A549 (cell line): ENCODE data around the gene NEK5. TPM values are rescaled to one million over a fixed set of nuclear protein-coding genes. Genes with fewer than 3 reads are reported as not detected.

Experiments
- ATAC-seq, 2 experiments: fragments of 200-7000 bp in 1 of 2; fragments of >200 bp in 1 of 2; cut with Nextera tagmentation in 1 of 2; cut with Tn5 transposase in 1 of 2; 3 replicates each; pipeline versions ENCODE4 v1.8.0 to v1.9.1; 2018 to 2020; ENCODE audit warnings: mild to moderate bottlenecking in 1 of 2, moderate library complexity in 1 of 2
- CTCF ChIA-PET: fragments of 300-600 bp; sonication (Branson Sonifier 250); formaldehyde crosslinking; extraction: SDS; loops from one replicate; lab custom pipeline; 2021; ENCODE audit warnings: antibody characterized with exemption, inconsistent platforms; lab: Yijun Ruan, JAX
- POLR2A ChIA-PET: fragments of 350-600 bp; formaldehyde crosslinking; extraction: SDS; loops from one replicate; lab custom pipeline; 2021; ENCODE audit warnings: antibody characterized with exemption, inconsistent platforms; lab: Yijun Ruan, JAX
- DNase-seq, 2 experiments: peaks; one replicate each; pipeline versions ENCODE4 v3.0.0 to v3.0.0-alpha.2; 2011 to 2016; ENCODE audit warnings: low read depth in 1 of 2, low spot score in 1 of 2
- FAIRE-seq: peaks from 2 replicates; lab custom pipeline; 2011; peaks lifted over from hg19 to GRCh38; lab: Jason Lieb, UNC
- H3K27ac ChIP-seq, 2 experiments: fragments of >200 bp; sonication (Bioruptor Twin); formaldehyde crosslinking; 3 replicates each; pipeline ENCODE4 v1.5.1; 2016 to 2017
- H3K4me1 ChIP-seq: fragments of >200 bp; sonication (Bioruptor Twin); formaldehyde crosslinking; 3 replicates; pipeline ENCODE4 v1.6.1; 2016
- H3K4me2 ChIP-seq: fragments of >200 bp; sonication (Bioruptor Twin); formaldehyde crosslinking; 3 replicates; pipeline ENCODE4 v1.6.1; 2016
- H3K4me3 ChIP-seq: fragments of >200 bp; sonication (Bioruptor Twin); formaldehyde crosslinking; 3 replicates; pipeline ENCODE4 v1.5.1; 2016
- H3K9me3 ChIP-seq: fragments of >200 bp; sonication (Bioruptor Twin); formaldehyde crosslinking; 3 replicates; pipeline ENCODE4 v1.6.1; 2016
- CEBPB ChIP-seq, 2 experiments: fragments of >200 bp in 1 of 2; sonication (Bioruptor Twin) in 1 of 2; formaldehyde crosslinking in 1 of 2; IDR thresholded peaks; 2 replicates each; pipeline ENCODE4 v1.6.1; 2012 to 2016
- CHD4 ChIP-seq: fragments of 200-600 bp; sonication (generic); IDR thresholded peaks from 2 replicates; pipeline ENCODE4 v1.6.1; 2016; ENCODE audit warnings: antibody characterized with exemption, mild to moderate bottlenecking, borderline replicate concordance
- ESRRA ChIP-seq: fragments of 150-350 bp; IDR thresholded peaks from 2 replicates; pipeline ENCODE4 v1.6.1; 2014; ENCODE audit warnings: mild to moderate bottlenecking, low read length, borderline replicate concordance
- FOSB ChIP-seq: fragments of 250-450 bp; sonication (Bioruptor Pico); IDR thresholded peaks from 2 replicates; pipeline ENCODE4 v1.5.0; 2020; ENCODE audit warnings: mild to moderate bottlenecking, moderate library complexity
- FOXS1 ChIP-seq: fragments of 250-450 bp; sonication (Bioruptor Pico); IDR thresholded peaks from 2 replicates; pipeline ENCODE4 v1.5.0; 2020; ENCODE audit warnings: mild to moderate bottlenecking, moderate library complexity
- GATA3 ChIP-seq: IDR thresholded peaks from 2 replicates; pipeline ENCODE4 v1.6.1; 2012; ENCODE audit warnings: borderline replicate concordance
- HDAC2 ChIP-seq: fragments of 200-600 bp; sonication (generic); IDR thresholded peaks from 2 replicates; pipeline ENCODE4 v1.6.1; 2016
- HES2 ChIP-seq: fragments of >200 bp; sonication (Bioruptor Twin); formaldehyde crosslinking; IDR thresholded peaks from 2 replicates; pipeline ENCODE4 v1.6.1; 2016
- HOXB5 ChIP-seq: fragments of 250-450 bp; sonication (Bioruptor Pico); IDR thresholded peaks from 2 replicates; pipeline ENCODE4 v1.5.0; 2020; ENCODE audit warnings: mild to moderate bottlenecking, moderate library complexity
- JUNB ChIP-seq: fragments of >200 bp; sonication (Bioruptor Twin); formaldehyde crosslinking; IDR thresholded peaks from 2 replicates; pipeline ENCODE4 v1.6.1; 2016
- KDM1A ChIP-seq: fragments of 200-600 bp; sonication (generic); IDR thresholded peaks from 2 replicates; pipeline ENCODE4 v1.6.1; 2016; ENCODE audit warnings: low read depth, mild to moderate bottlenecking
- NPAS2 ChIP-seq: fragments of 250-450 bp; sonication (Bioruptor Pico); IDR thresholded peaks from 2 replicates; pipeline ENCODE4 v1.8.0; 2022; ENCODE audit warnings: mild to moderate bottlenecking, moderate library complexity, borderline replicate concordance
- RARB ChIP-seq: fragments of 250-450 bp; sonication (Bioruptor Pico); IDR thresholded peaks from 2 replicates; pipeline ENCODE4 v1.8.0; 2021; ENCODE audit warnings: mild to moderate bottlenecking, moderate library complexity
- RCOR1 ChIP-seq: fragments of 150-350 bp; IDR thresholded peaks from 2 replicates; pipeline ENCODE4 v1.6.1; 2014; ENCODE audit warnings: antibody characterized with exemption, low read length, low read depth
- RFX5 ChIP-seq: fragments of 450-650 bp; IDR thresholded peaks from 2 replicates; pipeline ENCODE4 v1.7.1; 2014; ENCODE audit warnings: antibody characterized with exemption, mild to moderate bottlenecking, moderate library complexity
- SMC3 ChIP-seq: fragments of >200 bp; sonication (Bioruptor Twin); formaldehyde crosslinking; IDR thresholded peaks from 3 replicates; pipeline ENCODE4 v1.6.1; 2018; ENCODE audit warnings: inconsistent platforms
- SREBF2 ChIP-seq: fragments of 450-650 bp; IDR thresholded peaks from 2 replicates; pipeline ENCODE4 v1.6.1; 2014; ENCODE audit warnings: mild to moderate bottlenecking, moderate library complexity
- USF2 ChIP-seq: fragments of 450-650 bp; IDR thresholded peaks from 2 replicates; pipeline ENCODE4 v1.6.1; 2014; ENCODE audit warnings: antibody characterized with exemption
- WGBS: methylation state at CpG from one replicate; pipeline ENCODE4 v1.1.6; 2017; ENCODE audit errors: missing lambda C conversion rate; 5-methylcytosine and 5-hydroxymethylcytosine counted together
- polyA plus RNA-seq, 4 experiments: library from polyadenylated mRNA; depleted of rRNA in 3 of 4; stranded (reverse); fragments of >200 nt; fragmentation: RNase III in 1 of 4; extraction: RNeasy Plus Mini Kit Qiagen cat#74134 plus additional on column Dnase treatment in 1 of 4; gene quantifications; 2 replicates in 3 of 4; 3 replicates in 1 of 4; pipeline ENCODE4 v1.2.3, GENCODE V29; 2011 to 2017
- TF ChIP-seq, protein P1 (sequence below): fragments of 250-450 bp; sonication (Bioruptor Pico); IDR thresholded peaks from 2 replicates; pipeline ENCODE4 v1.5.0; 2020; ENCODE audit warnings: low read depth, mild to moderate bottlenecking, moderate library complexity
- TF ChIP-seq, protein P2 (sequence below): fragments of >200 bp; sonication (Bioruptor Twin); formaldehyde crosslinking; IDR thresholded peaks from 3 replicates; pipeline ENCODE4 v1.6.1; 2016
- TF ChIP-seq, protein P3 (sequence below): IDR thresholded peaks from 2 replicates; pipeline ENCODE4 v1.6.1; 2012; ENCODE audit warnings: low read depth, borderline replicate concordance

The NEK5 gene
- polyA plus RNA-seq, 2 of the 4 experiments (the other 2 are of a cell fraction), result 0.08 to 0.23 TPM

DNA sequence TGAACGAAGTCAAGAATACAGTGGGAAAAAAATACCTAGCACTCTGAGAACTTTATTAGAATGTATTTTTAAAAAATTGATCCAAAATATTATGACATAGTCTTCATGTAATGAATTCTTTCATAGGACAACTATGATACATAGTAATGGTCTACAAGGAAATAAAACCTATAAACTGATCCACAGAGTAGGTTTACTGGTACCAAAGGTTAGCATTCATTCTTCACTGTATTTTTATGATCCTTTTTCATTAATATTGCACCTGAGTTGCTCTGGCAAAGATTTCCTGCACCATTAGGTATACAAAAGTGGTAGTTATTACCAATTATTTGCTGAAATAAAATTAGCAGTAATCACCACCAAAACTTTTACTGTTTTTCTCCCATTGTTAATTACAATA is 26.3 kb upstream of the NEK5 start:
- FAIRE-seq (no peak), ATAC-seq (no peak), DNase-seq (no peak)
- TF ChIP-seq ESRRA (no peak), RFX5 (no peak), HOXB5 (no peak), USF2 (no peak), GATA3 (no peak), SREBF2 (no peak), JUNB (no peak), RARB (CRISPR knock-in tag) (no peak), HES2 (no peak), CHD4 (no peak), RCOR1 (no peak), FOSB (CRISPR knock-in tag) (no peak), KDM1A (no peak), FOXS1 (CRISPR knock-in tag) (no peak), HDAC2 (no peak), SMC3 (no peak), NPAS2 (CRISPR knock-in tag) (no peak)
- TF ChIP-seq, protein P1, sequence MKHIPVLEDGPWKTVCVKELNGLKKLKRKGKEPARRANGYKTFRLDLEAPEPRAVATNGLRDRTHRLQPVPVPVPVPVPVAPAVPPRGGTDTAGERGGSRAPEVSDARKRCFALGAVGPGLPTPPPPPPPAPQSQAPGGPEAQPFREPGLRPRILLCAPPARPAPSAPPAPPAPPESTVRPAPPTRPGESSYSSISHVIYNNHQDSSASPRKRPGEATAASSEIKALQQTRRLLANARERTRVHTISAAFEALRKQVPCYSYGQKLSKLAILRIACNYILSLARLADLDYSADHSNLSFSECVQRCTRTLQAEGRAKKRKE, result no peak
- TF ChIP-seq, protein P2, sequence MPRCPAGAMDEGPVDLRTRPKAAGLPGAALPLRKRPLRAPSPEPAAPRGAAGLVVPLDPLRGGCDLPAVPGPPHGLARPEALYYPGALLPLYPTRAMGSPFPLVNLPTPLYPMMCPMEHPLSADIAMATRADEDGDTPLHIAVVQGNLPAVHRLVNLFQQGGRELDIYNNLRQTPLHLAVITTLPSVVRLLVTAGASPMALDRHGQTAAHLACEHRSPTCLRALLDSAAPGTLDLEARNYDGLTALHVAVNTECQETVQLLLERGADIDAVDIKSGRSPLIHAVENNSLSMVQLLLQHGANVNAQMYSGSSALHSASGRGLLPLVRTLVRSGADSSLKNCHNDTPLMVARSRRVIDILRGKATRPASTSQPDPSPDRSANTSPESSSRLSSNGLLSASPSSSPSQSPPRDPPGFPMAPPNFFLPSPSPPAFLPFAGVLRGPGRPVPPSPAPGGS, result no peak
- TF ChIP-seq, protein P3, sequence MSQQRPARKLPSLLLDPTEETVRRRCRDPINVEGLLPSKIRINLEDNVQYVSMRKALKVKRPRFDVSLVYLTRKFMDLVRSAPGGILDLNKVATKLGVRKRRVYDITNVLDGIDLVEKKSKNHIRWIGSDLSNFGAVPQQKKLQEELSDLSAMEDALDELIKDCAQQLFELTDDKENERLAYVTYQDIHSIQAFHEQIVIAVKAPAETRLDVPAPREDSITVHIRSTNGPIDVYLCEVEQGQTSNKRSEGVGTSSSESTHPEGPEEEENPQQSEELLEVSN, result no peak
- WGBS, result 64% methylated on average over 1 of the region's 1 CpG
- Histone ChIP-seq H3K4me1 (peaks cover 5% of the 10 kb centered on the region; the same call in 2 of the 3 replicates), H3K27ac (no peak overlapping the region), H3K9me3 (no peaks in the 10 kb centered on the region), H3K4me2 (no peak overlapping the region), H3K4me3 (no peak overlapping the region)
- ChIA-PET CTCF (interaction anchor here (0.8 kb wide), 1 partner anchor 295 kb away, joined by 3 read pairs; the partner anchor contains the start of gene VPS36), POLR2A (no interaction called here)

DNA sequence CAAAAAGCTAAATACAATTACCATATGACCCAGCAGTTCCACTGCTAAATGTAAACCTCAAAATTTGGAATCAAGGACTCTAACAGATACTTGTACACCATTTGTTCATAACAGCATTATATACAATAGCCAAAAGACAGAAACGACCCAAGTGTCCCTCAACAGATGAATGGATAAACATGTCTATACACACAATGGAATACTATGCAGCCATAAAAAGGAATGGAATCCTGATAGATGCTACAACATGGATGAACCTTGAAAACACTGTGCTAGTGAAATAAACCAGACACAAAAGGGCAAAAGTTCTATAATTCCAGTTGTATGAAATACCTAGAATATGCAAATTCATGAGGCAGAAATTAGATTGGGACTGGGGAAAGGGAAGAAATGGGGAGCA is 18.4 kb upstream of the NEK5 start:
- H3K4me1 ChIP-seq, result no peaks in the 10 kb centered on the region
- CTCF ChIA-PET, result interaction anchor here (0.7 kb wide), 1 partner anchor 20 kb away, joined by 5 read pairs; no protein-coding TSS in a partner anchor
- H3K27ac ChIP-seq, result no peak overlapping the region
- H3K4me2 ChIP-seq, result no peak overlapping the region
- 5% methylated on average over 1 of the region's 1 CpG for WGBS
- no peak for FAIRE-seq
- ATAC-seq, result no peak
- TF ChIP-seq, protein P3, result no peak
- TF ChIP-seq KDM1A (peak; percentile 36; the same call in 1 of the 2 replicates), CEBPB (IDR thresholded peaks at IDR 0.05) (no peak), NPAS2 (CRISPR knock-in tag) (no peak)
- POLR2A ChIA-PET, result no interaction called here
- H3K9me3 ChIP-seq, result no peaks in the 10 kb centered on the region
- no peak overlapping the region for H3K4me3 ChIP-seq
- no peak for DNase-seq
